ENCODE data around the gene TMEM89. TPM values are rescaled to one million over a fixed set of nuclear protein-coding genes. Genes with fewer than 3 reads are reported as not detected.
A peak's percentile ranks its signal among the peaks of the same experiment; 100 is the strongest.

Gene TMEM89
- total and polyA plus RNA-seq, 3 donors from 2014 or later: 8.7 to 16.1 (median 14.8) TPM

GRCh38 chr3:48614044-48614443 is 7.5 kb downstream of the TMEM89 start:
- no peaks in the 10 kb centered on the region for H3K9me3 ChIP-seq
- no peak overlapping the region for H3K27ac ChIP-seq
- H3K4me3 ChIP-seq: no peak overlapping the region
- DNase-seq: no peak
- H3K27me3 ChIP-seq: no peaks in the 10 kb centered on the region
- TF ChIP-seq POLR2A (IDR thresholded peaks at IDR 0.05): no peak
- TF ChIP-seq CTCF (IDR thresholded peaks at IDR 0.05): no peak
- H3K36me3 ChIP-seq (ENCODE audit: low read depth, missing control alignments): no peaks in the 10 kb centered on the region
- peaks cover 14% of the 10 kb centered on the region for H3K4me1 ChIP-seq
- intact Hi-C loops (cut with DNase I; ENCODE audit: low total_unique reads): no loop called here
- WGBS, 2 donors: 49 to 50% methylated on average over 3 of the region's 3 CpGs

GRCh38 chr3:48612309-48612708 is 9.3 kb downstream of the TMEM89 start:
- intact Hi-C loops (cut with DNase I; ENCODE audit: low total_unique reads): no loop called here
- no peaks in the 10 kb centered on the region for H3K27me3 ChIP-seq
- no peak for TF ChIP-seq CTCF (IDR thresholded peaks at IDR 0.05)
- no peak for TF ChIP-seq POLR2A (IDR thresholded peaks at IDR 0.05)

GRCh38 chr3:48609088-48610005 is 12.2 kb downstream of the TMEM89 start, which contains the start of gene UQCRC1:
Gene UQCRC1 (minus strand): TSS chr3:48609646. CDS start chr3:48609620, 26 bp downstream.
- H3K4me3 ChIP-seq: peak within 1 kb of the TSS; percentile 87 to 93
- peaks cover 14% of the 10 kb centered on the region for H3K4me1 ChIP-seq
- intact Hi-C loops (cut with DNase I; ENCODE audit: low total_unique reads): no loop called here
- H3K27ac ChIP-seq: peak within 1 kb of the TSS; percentile 83 to 92
- no peaks in the 10 kb centered on the region for H3K36me3 ChIP-seq (ENCODE audit: low read depth, missing control alignments)
- TF ChIP-seq POLR2A (IDR thresholded peaks at IDR 0.05) (no peak), CTCF (IDR thresholded peaks at IDR 0.05) (peak; percentile 47 to 91 (median 80))
- H3K9me3 ChIP-seq: no peaks in the 10 kb centered on the region
- no peaks in the 10 kb centered on the region for H3K27me3 ChIP-seq
- peak; percentile 92 for DNase-seq
- WGBS, 2 donors: 2 to 4% methylated on average over 18 to 48 of the region's 86 CpGs

More at GRCh38 chr3:48612309-48612708, 9.3 kb downstream of the TMEM89 start:
- Histone ChIP-seq H3K4me1 (peaks cover 14% of the 10 kb centered on the region), H3K9me3 (no peaks in the 10 kb centered on the region), H3K27ac (no peak overlapping the region), H3K36me3 (ENCODE audit: low read depth, missing control alignments) (no peaks in the 10 kb centered on the region), H3K4me3 (no peak overlapping the region)
- DNase-seq: no peak
- 42 to 56% methylated on average over 1 of the region's 1 CpG for WGBS, 2 donors

GRCh38 chr3:48607519-48607918 is 14.1 kb downstream of the TMEM89 start:
- no peak for DNase-seq
- whole genome bisulfite sequencing, 2 donors: 92 to 95% methylated on average over 5 of the region's 5 CpGs
- intact Hi-C loops (cut with DNase I; ENCODE audit: low total_unique reads): no loop called here

GRCh38 chr3:48601622-48601994 is 20.0 kb downstream of the TMEM89 start:
- H3K27me3 ChIP-seq: no peaks in the 10 kb centered on the region
- 51 to 88% methylated on average over 2 of the region's 2 CpGs for WGBS, 2 donors
- H3K4me3 ChIP-seq: no peak overlapping the region
- intact Hi-C loops (cut with DNase I; ENCODE audit: low total_unique reads): no loop called here
- H3K4me1 ChIP-seq: peaks cover 24% of the 10 kb centered on the region
- TF ChIP-seq CTCF (IDR thresholded peaks at IDR 0.05) (no peak), POLR2A (IDR thresholded peaks at IDR 0.05) (no peak)
- no peak for DNase-seq
- no peaks in the 10 kb centered on the region for H3K9me3 ChIP-seq
- H3K36me3 ChIP-seq (ENCODE audit: low read depth, missing control alignments): no peaks in the 10 kb centered on the region
- H3K27ac ChIP-seq: no peak overlapping the region

More at GRCh38 chr3:48607519-48607918, 14.1 kb downstream of the TMEM89 start:
- no peaks in the 10 kb centered on the region for H3K9me3 ChIP-seq
- no peaks in the 10 kb centered on the region for H3K27me3 ChIP-seq
- H3K36me3 ChIP-seq (ENCODE audit: low read depth, missing control alignments): no peaks in the 10 kb centered on the region
- peaks cover 8% of the 10 kb centered on the region for H3K4me1 ChIP-seq
- TF ChIP-seq POLR2A (IDR thresholded peaks at IDR 0.05): no peak
- no peak overlapping the region for H3K4me3 ChIP-seq
- no peak overlapping the region for H3K27ac ChIP-seq
